ENCODE measurements around the gene NTM. TPM values are rescaled to one million over a fixed set of nuclear protein-coding genes. Genes with fewer than 3 reads are reported as not detected.

NTM gene
- total RNA-seq, 1 donor from 2014 or later: 4.3 TPM

GRCh38 chr11:132022733-132023478 is 652.5 kb downstream of the NTM start:
- Mint-ChIP-seq H3K4me1 (ENCODE audit: low read depth) (no peaks in the 10 kb centered on the region), H3K27ac (no peak overlapping the region), H3K4me3 (ENCODE audit: low read depth) (no peak overlapping the region), H3K27me3 (peaks cover 18% of the 10 kb centered on the region), H3K36me3 (ENCODE audit: insufficient read depth) (no peaks in the 10 kb centered on the region), H3K9me3 (ENCODE audit: low read depth) (no peaks in the 10 kb centered on the region)
- TF ChIP-seq CTCF (IDR thresholded peaks at IDR 0.05; ENCODE audit: unreplicated experiment): no peak
- no peak for DNase-seq (ENCODE audit: low spot score, unreplicated experiment)

- no peaks in the 10 kb centered on the region for H3K9me3 Mint-ChIP-seq (ENCODE audit: low read depth)
- peaks cover 15% of the 10 kb centered on the region for H3K27me3 Mint-ChIP-seq
- TF ChIP-seq CTCF (IDR thresholded peaks at IDR 0.05; ENCODE audit: unreplicated experiment): no peak
- no peak for DNase-seq (ENCODE audit: low spot score, unreplicated experiment)
- no peak overlapping the region for H3K27ac Mint-ChIP-seq
- H3K36me3 Mint-ChIP-seq (ENCODE audit: insufficient read depth): no peaks in the 10 kb centered on the region
- H3K4me1 Mint-ChIP-seq (ENCODE audit: low read depth): no peaks in the 10 kb centered on the region
- no peak overlapping the region for H3K4me3 Mint-ChIP-seq (ENCODE audit: low read depth)
These were observed 654.3 kb downstream of the NTM start for GRCh38 chr11:132024587-132025295.

GRCh38 chr11:132026746-132027145 is 656.3 kb downstream of the NTM start:
- Mint-ChIP-seq H3K27me3 (peaks cover 19% of the 10 kb centered on the region), H3K4me1 (ENCODE audit: low read depth) (no peaks in the 10 kb centered on the region), H3K9me3 (ENCODE audit: low read depth) (no peaks in the 10 kb centered on the region), H3K36me3 (ENCODE audit: insufficient read depth) (no peaks in the 10 kb centered on the region), H3K27ac (no peak overlapping the region), H3K4me3 (ENCODE audit: low read depth) (no peak overlapping the region)
- no peak for DNase-seq (ENCODE audit: low spot score, unreplicated experiment)
- no peak for TF ChIP-seq CTCF (IDR thresholded peaks at IDR 0.05; ENCODE audit: unreplicated experiment)

- H3K27me3 Mint-ChIP-seq: peaks cover 17% of the 10 kb centered on the region
- H3K4me1 Mint-ChIP-seq (ENCODE audit: low read depth): peaks cover 7% of the 10 kb centered on the region
- no peak for DNase-seq (ENCODE audit: low spot score, unreplicated experiment)
These were observed 658.2 kb downstream of the NTM start for GRCh38 chr11:132028380-132029240.

More at GRCh38 chr11:132028380-132029240, 658.2 kb downstream of the NTM start:
- Mint-ChIP-seq H3K36me3 (ENCODE audit: insufficient read depth) (no peaks in the 10 kb centered on the region), H3K27ac (no peak overlapping the region), H3K4me3 (ENCODE audit: low read depth) (no peak overlapping the region), H3K9me3 (ENCODE audit: low read depth) (no peaks in the 10 kb centered on the region)
- peak; percentile 61 for TF ChIP-seq CTCF (IDR thresholded peaks at IDR 0.05; ENCODE audit: unreplicated experiment)
